Neural crest cell (in vitro differentiated cells): ENCODE data around the gene MTMR3. TPM values are rescaled to one million over a fixed set of nuclear protein-coding genes. Genes with fewer than 3 reads are reported as not detected.

Source experiments
- DNase-seq: peaks from one replicate; pipeline ENCODE4 v3.0.0; 2021; ENCODE audit warnings: low read depth, mixed read lengths, low spot score
- H3K27ac Mint-ChIP-seq: one replicate; pipeline ENCODE4 v1.8.0; 2021; ENCODE audit warnings: mild to moderate bottlenecking, mixed read lengths; ENCODE audit not compliant: unreplicated experiment
- H3K27me3 Mint-ChIP-seq: 2 replicates; pipeline ENCODE4 v1.8.0; 2021; ENCODE audit warnings: low read depth, mild to moderate bottlenecking, mixed read lengths
- H3K36me3 Mint-ChIP-seq: 2 replicates; pipeline ENCODE4 v1.8.0; 2021; ENCODE audit warnings: low read depth, mild to moderate bottlenecking, mixed read lengths
- H3K4me1 Mint-ChIP-seq: 2 replicates; pipeline ENCODE4 v1.8.0; 2021; ENCODE audit warnings: mixed read lengths
- H3K4me3 Mint-ChIP-seq: one replicate; pipeline ENCODE4 v1.8.0; 2021; ENCODE audit warnings: mild to moderate bottlenecking, mixed read lengths
- H3K9me3 Mint-ChIP-seq: 2 replicates; pipeline ENCODE4 v1.8.0; 2021; ENCODE audit warnings: mixed read lengths
- total RNA-seq: library from RNA; stranded (reverse); gene quantifications from 2 replicates; pipeline ENCODE4 v1.2.1, GENCODE V29; 2021
- TF ChIP-seq, protein P1 (sequence below): fragments of 200-600 bp; sonication (generic); conservative IDR thresholded peaks from 2 replicates; pipeline ENCODE4 v1.5.0; 2021; ENCODE audit warnings: antibody characterized with exemption, mild to moderate bottlenecking

MTMR3 gene
- total RNA-seq, 1 donor from 2014 or later, result 35.3 TPM

- no peak for DNase-seq
These were observed 148.4 kb downstream of the MTMR3 start for GRCh38 chr22:30031328-30031727.

GRCh38 chr22:30031764-30032455 lies 148.9 kb downstream of the MTMR3 start:
- TF ChIP-seq, protein P1, sequence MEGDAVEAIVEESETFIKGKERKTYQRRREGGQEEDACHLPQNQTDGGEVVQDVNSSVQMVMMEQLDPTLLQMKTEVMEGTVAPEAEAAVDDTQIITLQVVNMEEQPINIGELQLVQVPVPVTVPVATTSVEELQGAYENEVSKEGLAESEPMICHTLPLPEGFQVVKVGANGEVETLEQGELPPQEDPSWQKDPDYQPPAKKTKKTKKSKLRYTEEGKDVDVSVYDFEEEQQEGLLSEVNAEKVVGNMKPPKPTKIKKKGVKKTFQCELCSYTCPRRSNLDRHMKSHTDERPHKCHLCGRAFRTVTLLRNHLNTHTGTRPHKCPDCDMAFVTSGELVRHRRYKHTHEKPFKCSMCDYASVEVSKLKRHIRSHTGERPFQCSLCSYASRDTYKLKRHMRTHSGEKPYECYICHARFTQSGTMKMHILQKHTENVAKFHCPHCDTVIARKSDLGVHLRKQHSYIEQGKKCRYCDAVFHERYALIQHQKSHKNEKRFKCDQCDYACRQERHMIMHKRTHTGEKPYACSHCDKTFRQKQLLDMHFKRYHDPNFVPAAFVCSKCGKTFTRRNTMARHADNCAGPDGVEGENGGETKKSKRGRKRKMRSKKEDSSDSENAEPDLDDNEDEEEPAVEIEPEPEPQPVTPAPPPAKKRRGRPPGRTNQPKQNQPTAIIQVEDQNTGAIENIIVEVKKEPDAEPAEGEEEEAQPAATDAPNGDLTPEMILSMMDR, result no peak
- no peak for DNase-seq
- Mint-ChIP-seq H3K4me3 (no peak overlapping the region), H3K36me3 (peaks cover 2% of the 10 kb centered on the region), H3K9me3 (no peaks in the 10 kb centered on the region), H3K4me1 (peaks cover 5% of the 10 kb centered on the region), H3K27ac (no peak overlapping the region), H3K27me3 (no peaks in the 10 kb centered on the region)

More at GRCh38 chr22:30031328-30031727, 148.4 kb downstream of the MTMR3 start:
- TF ChIP-seq, protein P1, result no peak
- Mint-ChIP-seq H3K4me3 (no peak overlapping the region), H3K9me3 (no peaks in the 10 kb centered on the region), H3K4me1 (peaks cover 5% of the 10 kb centered on the region), H3K27ac (no peak overlapping the region), H3K27me3 (no peaks in the 10 kb centered on the region), H3K36me3 (peaks cover 2% of the 10 kb centered on the region)

GRCh38 chr22:30033137-30033536 lies 150.2 kb downstream of the MTMR3 start:
- Mint-ChIP-seq H3K4me1 (peaks cover 5% of the 10 kb centered on the region), H3K4me3 (no peak overlapping the region), H3K9me3 (no peaks in the 10 kb centered on the region), H3K27me3 (no peaks in the 10 kb centered on the region), H3K36me3 (no peaks in the 10 kb centered on the region), H3K27ac (peak overlapping the region; percentile 16)
- TF ChIP-seq, protein P1, result no peak
- no peak for DNase-seq

DNA sequence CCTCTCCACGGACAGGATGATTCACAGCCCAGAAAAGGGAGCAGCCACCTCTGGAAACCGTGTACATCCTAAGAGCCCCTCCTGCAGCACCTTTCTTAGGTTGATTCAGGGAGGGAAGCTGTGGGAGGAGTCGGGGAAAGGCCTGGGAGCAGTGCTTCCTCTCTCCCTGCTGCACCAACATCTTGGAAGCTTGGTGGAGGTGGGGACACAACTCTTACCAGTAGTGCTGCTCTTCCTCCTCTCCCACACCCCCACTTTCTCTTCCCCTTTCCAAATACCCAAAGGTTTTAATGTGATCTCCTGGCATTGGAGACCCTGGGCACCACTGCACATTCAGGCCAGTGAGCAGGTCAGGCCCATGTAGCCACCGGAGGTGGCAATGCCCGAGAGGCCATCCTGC lies 150.9 kb downstream of the MTMR3 start:
- Mint-ChIP-seq H3K4me1 (peaks cover 5% of the 10 kb centered on the region), H3K9me3 (no peaks in the 10 kb centered on the region), H3K27ac (no peak overlapping the region), H3K27me3 (no peaks in the 10 kb centered on the region), H3K4me3 (no peak overlapping the region), H3K36me3 (no peaks in the 10 kb centered on the region)
- TF ChIP-seq, protein P1, result no peak
- DNase-seq, result no peak

- Mint-ChIP-seq H3K9me3 (no peaks in the 10 kb centered on the region), H3K4me1 (peaks cover 5% of the 10 kb centered on the region)
These were observed 153.7 kb downstream of the MTMR3 start for GRCh38 chr22:30036656-30037055.

More at GRCh38 chr22:30036656-30037055, 153.7 kb downstream of the MTMR3 start:
- Mint-ChIP-seq H3K4me3 (no peak overlapping the region), H3K36me3 (no peaks in the 10 kb centered on the region), H3K27me3 (no peaks in the 10 kb centered on the region), H3K27ac (no peak overlapping the region)
- TF ChIP-seq, protein P1, result no peak
- DNase-seq, result no peak
